Endothelial cell of umbilical vein (primary cell): ENCODE results near the gene MUC4. TPM values are rescaled to one million over a fixed set of nuclear protein-coding genes. Genes with fewer than 3 reads are reported as not detected.
"Not testable (repeated sequence)": the region's sequence is repeated elsewhere in the genome, so short reads cannot be mapped to it uniquely, and the experiment has no call there.

Experiments
- BruUV-seq: library from RNA; stranded (reverse); fragments of 400-500 nt; replicated peaks from 2 replicates; lab custom pipeline; 2021; lab: Mats Ljungman, UMichigan
- CTCF ChIA-PET: fragments of 300-600, 350-600 bp; sonication (Branson Sonifier 250); formaldehyde crosslinking; loops from one replicate; lab custom pipeline; 2021; ENCODE audit warnings: antibody characterized with exemption, inconsistent platforms; lab: Charles Lee
- POLR2A ChIA-PET: fragments of 300-600, 350-600 bp; sonication (Branson Sonifier 250); formaldehyde crosslinking; loops from one replicate; lab custom pipeline; 2021; ENCODE audit warnings: antibody characterized with exemption, inconsistent platforms; lab: Charles Lee
- DNase-seq: peaks from one replicate; pipeline ENCODE4 v3.0.0-alpha.2; 2011; ENCODE audit warnings: low read depth, low spot score
- FAIRE-seq: peaks from 2 replicates; lab custom pipeline; 2011; peaks lifted over from hg19 to GRCh38; lab: Jason Lieb, UNC
- H2AFZ ChIP-seq: 2 replicates; pipeline ENCODE4 v1.6.0; 2012; ENCODE audit warnings: low read depth, low read length, control low read depth, inconsistent platforms
- H3K27ac ChIP-seq: 2 replicates; pipeline ENCODE4 v1.5.1; 2011; ENCODE audit warnings: low read depth, mild to moderate bottlenecking, control low read depth, low read length, moderate library complexity; ENCODE audit not compliant: insufficient read depth
- H3K27me3 ChIP-seq, 2 experiments: 2 replicates each; pipeline versions ENCODE4 v1.6.0 to v1.6.1; 2011; ENCODE audit warnings: low read length in 2 of 2, mixed read lengths in 1 of 2; ENCODE audit not compliant: control insufficient read depth in 2 of 2, insufficient read depth in 2 of 2
- H3K36me3 ChIP-seq, 2 experiments: 2 replicates in 1 of 2; 3 replicates in 1 of 2; pipeline ENCODE4 v1.5.1; 2011; ENCODE audit warnings: low read length in 2 of 2, mild to moderate bottlenecking in 1 of 2, moderate library complexity in 1 of 2; ENCODE audit not compliant: control insufficient read depth in 2 of 2, insufficient read depth in 2 of 2; ENCODE audit errors: extremely low read depth in 1 of 2
- H3K4me1 ChIP-seq: 3 replicates; pipeline ENCODE4 v1.5.1; 2011; ENCODE audit warnings: mild to moderate bottlenecking, low read length; ENCODE audit not compliant: control insufficient read depth, insufficient read depth; ENCODE audit errors: extremely low read depth
- H3K4me2 ChIP-seq: 2 replicates; pipeline ENCODE4 v1.6.1; 2011; ENCODE audit warnings: low read length, control low read depth, mixed read lengths; ENCODE audit not compliant: insufficient read depth
- H3K4me3 ChIP-seq, 3 experiments: fragments of 200-600 bp in 1 of 3; sonication (generic), shearing (Covaris generic) in 1 of 3; replicated peaks in 1 of 3; 2 replicates each; pipeline ENCODE4 v1.5.1; 2011 to 2016; ENCODE audit warnings: control low read depth in 3 of 3, low read length in 3 of 3, mild to moderate bottlenecking in 2 of 3, inconsistent platforms in 1 of 3, low read depth in 1 of 3, moderate library complexity in 1 of 3; ENCODE audit not compliant: insufficient read depth in 1 of 3
- H3K79me2 ChIP-seq: 2 replicates; pipeline ENCODE4 v1.6.0; 2012; ENCODE audit warnings: low read length, inconsistent platforms; ENCODE audit not compliant: control insufficient read depth, insufficient read depth
- H3K9ac ChIP-seq: replicated peaks from 2 replicates; pipeline ENCODE3; 2011; ENCODE audit warnings: low read length, control low read depth; ENCODE audit not compliant: insufficient read depth; ENCODE audit errors: extremely low read depth
- H3K9me1 ChIP-seq: replicated peaks from 3 replicates; pipeline ENCODE4 v1.6.0; 2011; ENCODE audit warnings: mild to moderate bottlenecking, low read length; ENCODE audit not compliant: control insufficient read depth, insufficient read depth; ENCODE audit errors: extremely low read depth
- H3K9me3 ChIP-seq: replicated peaks from 2 replicates; pipeline ENCODE4 v1.5.1; 2012; ENCODE audit warnings: low read length, inconsistent platforms; ENCODE audit not compliant: control insufficient read depth, insufficient read depth
- H4K20me1 ChIP-seq: replicated peaks from 2 replicates; pipeline ENCODE3; 2011; ENCODE audit warnings: mild to moderate bottlenecking, low read length; ENCODE audit not compliant: control insufficient read depth, insufficient read depth; ENCODE audit errors: extremely low read depth
- EZH2 ChIP-seq: IDR thresholded peaks from 2 replicates; pipeline ENCODE4 v1.6.1; 2012; ENCODE audit warnings: borderline replicate concordance, low read depth, mild to moderate bottlenecking, moderate library complexity, low read length, inconsistent platforms; ENCODE audit not compliant: severe bottlenecking
- FOS ChIP-seq: IDR thresholded peaks from 2 replicates; pipeline ENCODE4 v1.6.1; 2011; ENCODE audit warnings: mild to moderate bottlenecking, low read length, moderate library complexity, borderline replicate concordance; ENCODE audit not compliant: insufficient read depth
- GATA2 ChIP-seq: IDR thresholded peaks from 2 replicates; pipeline ENCODE4 v1.7.0; 2011; ENCODE audit warnings: low read depth, mild to moderate bottlenecking, moderate library complexity, mixed read lengths, low read length; ENCODE audit not compliant: insufficient read length, insufficient read depth
- JUN ChIP-seq: IDR thresholded peaks from 2 replicates; pipeline ENCODE4 v1.6.1; 2011; ENCODE audit warnings: borderline replicate concordance, low read depth; ENCODE audit not compliant: insufficient read length, insufficient read depth
- MYC ChIP-seq: IDR thresholded peaks from one replicate; pipeline ENCODE4 v1.6.1; 2011; ENCODE audit warnings: mild to moderate bottlenecking, low read depth, low read length
- POLR2A ChIP-seq: IDR thresholded peaks from 2 replicates; pipeline ENCODE4 v1.6.1; 2012; ENCODE audit warnings: low read depth, mild to moderate bottlenecking, control low read depth, low read length
- dilution Hi-C: fragments of 300-500 bp; cut with MboI; formaldehyde crosslinking; loops from one replicate; pipeline ENCODE4 v1.15.0; 2019; ENCODE audit warnings: low sequenced_read_pairs; ENCODE audit not compliant: extremely low pct_ligation_motif_present
- intact Hi-C: fragments of 100-400 bp; cut with micrococcal nuclease; formaldehyde crosslinking; loops from one replicate; pipeline ENCODE4 v1.10.0; 2022
- polyA plus RNA-seq, 4 experiments: library from polyadenylated mRNA; depleted of rRNA in 3 of 4; stranded (reverse) in 3 of 4; unstranded in 1 of 4; fragments of >200 nt; gene quantifications; 2 replicates each; pipeline versions ENCODE4 v1.2.1 to v1.2.3, GENCODE V29; 2011 to 2012; ENCODE audit warnings: missing spikeins in 1 of 4
- total RNA-seq: library from RNA; stranded (reverse); gene quantifications from 2 replicates; pipeline ENCODE4 v1.2.3, GENCODE V29; 2021

Gene MUC4
- total and polyA plus RNA-seq, 2 donors (not counting 3 experiments of a cell fraction or from before 2014, with no cell fraction given) = 0.04 TPM; not detected in 1

- H3K79me2 ChIP-seq = no peaks in the 10 kb centered on the region
- H3K9ac ChIP-seq = no peak overlapping the region
- no peak overlapping the region for H2AFZ ChIP-seq
- no TSS peak for BruUV-seq
- H3K4me2 ChIP-seq = no peak overlapping the region
- no peaks in the 10 kb centered on the region for H3K9me1 ChIP-seq
- dilution Hi-C loops = no loop called here
- intact Hi-C loops = no loop called here
- H3K27me3 ChIP-seq = peaks cover 7 to 9% of the 10 kb centered on the region in 2 experiments
- TF ChIP-seq MYC (no peak), GATA2 (no peak), POLR2A (no peak), JUN (no peak), FOS (no peak), EZH2 (no peak)
- H3K4me1 ChIP-seq = no peaks in the 10 kb centered on the region
- H3K9me3 ChIP-seq = no peaks in the 10 kb centered on the region
- H3K27ac ChIP-seq = no peak overlapping the region
- ChIA-PET CTCF (no interaction called here), POLR2A (no interaction called here)
- no peak overlapping the region for H3K4me3 ChIP-seq
- no peaks in the 10 kb centered on the region for H4K20me1 ChIP-seq
- DNase-seq (no peak), FAIRE-seq (no peak)
- no peaks in the 10 kb centered on the region for H3K36me3 ChIP-seq
These were observed 17.0 kb downstream of the MUC4 start for GRCh38 chr3:195794708-195795107.

GRCh38 chr3:195792621-195793020 lies 19.1 kb downstream of the MUC4 start:
- H3K4me3 ChIP-seq, intact Hi-C loops, H3K36me3 ChIP-seq, H3K4me1 ChIP-seq, H4K20me1 ChIP-seq, H2AFZ ChIP-seq, H3K9ac ChIP-seq, BruUV-seq, H3K9me1 ChIP-seq, H3K9me3 ChIP-seq, H3K4me2 ChIP-seq, CTCF ChIA-PET, DNase-seq, H3K79me2 ChIP-seq, dilution Hi-C loops, H3K27ac ChIP-seq, H3K27me3 ChIP-seq, POLR2A ChIA-PET, FAIRE-seq: not testable (repeated sequence)
